K562 (cell line): Measurements from ENCODE around the gene RUNDC1. TPM values are rescaled to one million over a fixed set of nuclear protein-coding genes. Genes with fewer than 3 reads are reported as not detected.

ENCODE experiments used
- ASH1L ChIP-seq: fragments of 450-650 bp; IDR thresholded peaks from 2 replicates; pipeline ENCODE4 v1.6.1; 2018; ENCODE audit warnings: borderline replicate concordance, mild to moderate bottlenecking, low read depth; ENCODE audit not compliant: partially characterized antibody
- FOXK2 ChIP-seq, 2 experiments: fragments of 450-650 bp; IDR thresholded peaks in 1 of 2; conservative IDR thresholded peaks in 1 of 2; 2 replicates each; pipeline ENCODE4 v1.6.1; 2016; ENCODE audit warnings: low read depth in 2 of 2, mild to moderate bottlenecking in 1 of 2
- HDAC2 ChIP-seq: fragments of 450-650 bp; IDR thresholded peaks from 2 replicates; pipeline ENCODE4 v1.6.1; 2016; ENCODE audit warnings: mild to moderate bottlenecking
- KDM4B ChIP-seq, 2 experiments: fragments of 450-650 bp in 1 of 2; sonication (generic) in 1 of 2; IDR thresholded peaks; 2 replicates each; pipeline ENCODE4 v1.6.1; 2016 to 2017; ENCODE audit warnings: borderline replicate concordance in 2 of 2, antibody characterized with exemption in 1 of 2, low read depth in 1 of 2, mild to moderate bottlenecking in 1 of 2
- KDM5B ChIP-seq: fragments of 200-600 bp; sonication (generic); IDR thresholded peaks from 2 replicates; pipeline ENCODE4 v1.6.1; 2012; ENCODE audit warnings: low read depth, mild to moderate bottlenecking, moderate library complexity, low read length, control low read depth, inconsistent platforms; ENCODE audit not compliant: insufficient replicate concordance
- MYNN ChIP-seq, 2 experiments: sonication (generic); formaldehyde crosslinking in 1 of 2; IDR thresholded peaks; 2 replicates each; pipeline versions ENCODE4 v1.5.0 to v1.6.1; 2016 to 2020; ENCODE audit warnings: antibody characterized with exemption in 1 of 2, missing genetic modification reagents in 1 of 2
- OTX1 ChIP-seq: fragments of 450-650 bp; formaldehyde crosslinking; IDR thresholded peaks from 2 replicates; pipeline ENCODE4 v1.4.0; 2022; ENCODE audit warnings: mild to moderate bottlenecking
- SIN3B ChIP-seq: fragments of 450-650 bp; IDR thresholded peaks from 2 replicates; pipeline ENCODE4 v1.6.1; 2017; ENCODE audit warnings: low read depth, mild to moderate bottlenecking, moderate library complexity
- SP2 ChIP-seq: IDR thresholded peaks from 2 replicates; pipeline ENCODE4 v1.6.1; 2011; ENCODE audit warnings: mild to moderate bottlenecking, low read depth, low read length, moderate library complexity; ENCODE audit not compliant: poor library complexity, severe bottlenecking; ENCODE audit errors: extremely low read depth
- SRSF7 ChIP-seq: fragments of 200-400 bp; formaldehyde crosslinking; optimal IDR thresholded peaks from 2 replicates; pipeline ENCODE3; 2017; ENCODE audit warnings: mild to moderate bottlenecking, low read depth, low read length
- TEAD4 ChIP-seq, 2 experiments: sonication (generic) in 1 of 2; formaldehyde crosslinking in 1 of 2; IDR thresholded peaks; 2 replicates each; pipeline versions ENCODE4 v1.6.1 to v1.8.0; 2012 to 2022; ENCODE audit warnings: borderline replicate concordance in 1 of 2, inconsistent platforms in 1 of 2, low read length in 1 of 2, mild to moderate bottlenecking in 1 of 2, missing genetic modification reagents in 1 of 2
- YY1 ChIP-seq, 3 experiments: IDR thresholded peaks; 2 replicates each; pipeline ENCODE4 v1.6.1; 2011; ENCODE audit warnings: low read length in 2 of 3, mild to moderate bottlenecking in 2 of 3, moderate library complexity in 2 of 3, borderline replicate concordance in 1 of 3, control low read depth in 1 of 3, low read depth in 1 of 3; ENCODE audit not compliant: insufficient read depth in 3 of 3, insufficient replicate concordance in 2 of 3, control insufficient read depth in 1 of 3, insufficient read length in 1 of 3; ENCODE audit errors: extremely low read depth in 1 of 3
- ZFP91 ChIP-seq: sonication (generic); formaldehyde crosslinking; IDR thresholded peaks from 2 replicates; pipeline ENCODE4 v1.8.0; 2022; ENCODE audit warnings: mild to moderate bottlenecking, missing genetic modification reagents
- ZNF146 ChIP-seq: IDR thresholded peaks from one replicate; pipeline ENCODE4 v1.6.1; 2018; ENCODE audit warnings: missing compliant biosample characterization; ENCODE audit not compliant: unreplicated experiment
- ZNF274 ChIP-seq: IDR thresholded peaks from 2 replicates; pipeline ENCODE4 v1.6.1; 2011; ENCODE audit warnings: low read depth, mild to moderate bottlenecking, low read length, moderate library complexity, borderline replicate concordance
- ZNF316 ChIP-seq: fragments of 450-650 bp; IDR thresholded peaks from 2 replicates; pipeline ENCODE4 v1.6.1; 2016
- ZNF511 ChIP-seq: sonication (generic); formaldehyde crosslinking; IDR thresholded peaks from 2 replicates; pipeline ENCODE4 v1.8.0; 2022; ENCODE audit warnings: mild to moderate bottlenecking, missing genetic modification reagents
- ZNF766 ChIP-seq: fragments of 200-800 bp; sonication (Bioruptor generic); conservative IDR thresholded peaks from 2 replicates; pipeline ENCODE4 v1.6.1; 2016; ENCODE audit warnings: missing genetic modification characterization, missing compliant biosample characterization
- polyA plus RNA-seq, 8 experiments: library from polyadenylated mRNA; depleted of rRNA in 4 of 8; stranded (reverse) in 5 of 8; unstranded in 3 of 8; fragments of >200 nt; fragmentation: Nextera tagmentation in 2 of 8; fragmentation: Illumina TruSeq in 1 of 8; extraction: Ambion mirVana in 2 of 8; extraction: Trizol in 1 of 8; gene quantifications; 2 replicates each; pipeline versions ENCODE4 v1.2.1 to v1.2.3, GENCODE V29; 2011 to 2014; ENCODE audit warnings: inconsistent platforms in 1 of 8, missing spikeins in 1 of 8
- total RNA-seq, 7 experiments: library from RNA; depleted of rRNA in 6 of 7; stranded (reverse); fragments of >200 nt in 6 of 7; fragmentation: Illumina TruSeq in 2 of 7; extraction: Trizol in 2 of 7; gene quantifications; 2 replicates each; pipeline versions ENCODE4 v1.2.1 to v1.2.3, GENCODE V29; 2011 to 2021; ENCODE audit warnings: low replicate concordance in 1 of 7
- TF ChIP-seq, protein P1 (sequence below): IDR thresholded peaks from 2 replicates; pipeline ENCODE4 v1.6.1; 2014; ENCODE audit warnings: antibody characterized with exemption
- TF ChIP-seq, protein P2 (sequence below): fragments of 450-650 bp; IDR thresholded peaks from one replicate; pipeline ENCODE4 v1.6.1; 2018; ENCODE audit warnings: mild to moderate bottlenecking, moderate library complexity; ENCODE audit not compliant: partially characterized antibody

The RUNDC1 gene
- total and polyA plus RNA-seq, 9 of the 15 experiments (the other 6 are each of a cell fraction or from before 2014, with no cell fraction given), result 3.4 to 12.6 (median 9.4) TPM

- TF ChIP-seq MYNN (IDR thresholded peaks at IDR 0.05) (peak; percentile 17; the same call in 1 of the 2 replicates), MYNN (CRISPR knock-in tag; IDR thresholded peaks at IDR 0.05) (no peak), ASH1L (no peak), ZNF766 (peak; percentile 25; the same call in 1 of the 2 replicates), KDM5B (peak; percentile 80), SRSF7 (no peak), ZNF146 (CRISPR knock-in tag) (no peak), TEAD4 (IDR thresholded peaks at IDR 0.05; ENCODE audit: low read length) (peak; percentile 63; the same call in 1 of the 2 replicates), TEAD4 (CRISPR knock-in tag; IDR thresholded peaks at IDR 0.05; ENCODE audit: borderline replicate concordance) (no peak), ZNF316 (peak; percentile 16; the same call in 1 of the 2 replicates), ZNF511 (no peak), ZNF274 (no peak), FOXK2 (conservative IDR thresholded peaks at IDR 0.05 in 1 of 2, IDR thresholded peaks at IDR 0.05 in 1 of 2; ENCODE audit: low read depth in 2 of 2) (peak; percentile 48 to 75; a peak in 2 of 4 replicates), SP2 (no peak), OTX1 (no peak), YY1 (IDR thresholded peaks at IDR 0.05; ENCODE audit: borderline replicate concordance in 1 of 3, control insufficient read depth in 1 of 3, extremely low read depth in 1 of 3, insufficient read depth in 3 of 3, insufficient read length in 1 of 3, insufficient replicate concordance in 2 of 3, low read depth in 1 of 3, low read length in 2 of 3) (peak in 2 of 3 experiments; percentile 81 to 89), SIN3B (peak; percentile 96), KDM4B (IDR thresholded peaks at IDR 0.05; ENCODE audit: borderline replicate concordance in 2 of 2, low read depth in 1 of 2) (0 out of 4 replicates have a peak, but pooled peaks of 1 of the 2 experiments have one; percentile 22), ZFP91 (CRISPR knock-in tag) (no peak), HDAC2 (peak; percentile 73)
- TF ChIP-seq, protein P1, sequence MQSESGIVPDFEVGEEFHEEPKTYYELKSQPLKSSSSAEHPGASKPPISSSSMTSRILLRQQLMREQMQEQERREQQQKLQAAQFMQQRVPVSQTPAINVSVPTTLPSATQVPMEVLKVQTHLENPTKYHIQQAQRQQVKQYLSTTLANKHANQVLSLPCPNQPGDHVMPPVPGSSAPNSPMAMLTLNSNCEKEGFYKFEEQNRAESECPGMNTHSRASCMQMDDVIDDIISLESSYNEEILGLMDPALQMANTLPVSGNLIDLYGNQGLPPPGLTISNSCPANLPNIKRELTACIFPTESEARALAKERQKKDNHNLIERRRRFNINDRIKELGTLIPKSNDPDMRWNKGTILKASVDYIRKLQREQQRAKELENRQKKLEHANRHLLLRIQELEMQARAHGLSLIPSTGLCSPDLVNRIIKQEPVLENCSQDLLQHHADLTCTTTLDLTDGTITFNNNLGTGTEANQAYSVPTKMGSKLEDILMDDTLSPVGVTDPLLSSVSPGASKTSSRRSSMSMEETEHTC, result no peak
- TF ChIP-seq, protein P2, sequence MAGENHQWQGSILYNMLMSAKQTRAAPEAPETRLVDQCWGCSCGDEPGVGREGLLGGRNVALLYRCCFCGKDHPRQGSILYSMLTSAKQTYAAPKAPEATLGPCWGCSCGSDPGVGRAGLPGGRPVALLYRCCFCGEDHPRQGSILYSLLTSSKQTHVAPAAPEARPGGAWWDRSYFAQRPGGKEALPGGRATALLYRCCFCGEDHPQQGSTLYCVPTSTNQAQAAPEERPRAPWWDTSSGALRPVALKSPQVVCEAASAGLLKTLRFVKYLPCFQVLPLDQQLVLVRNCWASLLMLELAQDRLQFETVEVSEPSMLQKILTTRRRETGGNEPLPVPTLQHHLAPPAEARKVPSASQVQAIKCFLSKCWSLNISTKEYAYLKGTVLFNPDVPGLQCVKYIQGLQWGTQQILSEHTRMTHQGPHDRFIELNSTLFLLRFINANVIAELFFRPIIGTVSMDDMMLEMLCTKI, result no peak
These were observed 16.0 kb upstream of the RUNDC1 start, which contains the start of gene AARSD1 (continued) for GRCh38 chr17:42964161-42964932.
